GM18867 (cell line): ENCODE data around the gene MYH13.

Source experiments
- ATAC-seq: cut with Tn5 transposase; IDR thresholded peaks from one replicate; pipeline ENCODE4 v1.9.1; 2021; ENCODE audit warnings: mild to moderate bottlenecking, moderate library complexity; ENCODE audit not compliant: unreplicated experiment

MYH13 gene

GRCh38 chr17:10349403-10349802 lies 23.4 kb downstream of the MYH13 start:
- ATAC-seq: no peak

- no peak for ATAC-seq
Observed at GRCh38 chr17:10344816-10345215, 28.0 kb downstream of the MYH13 start.

- ATAC-seq: no peak
Observed at GRCh38 chr17:10339051-10339450, 33.8 kb downstream of the MYH13 start.

GRCh38 chr17:10337976-10338375 lies 34.8 kb downstream of the MYH13 start:
- ATAC-seq: no peak

- ATAC-seq: no peak
Observed at GRCh38 chr17:10337136-10337535, 35.7 kb downstream of the MYH13 start.

- ATAC-seq: no peak
Observed at GRCh38 chr17:10336393-10336792, 36.4 kb downstream of the MYH13 start.

- ATAC-seq: no peak
Observed at GRCh38 chr17:10332515-10332914, 40.3 kb downstream of the MYH13 start.

- ATAC-seq: no peak
Observed at GRCh38 chr17:10328971-10329923, 43.6 kb downstream of the MYH13 start.

GRCh38 chr17:10328206-10328605 lies 44.6 kb downstream of the MYH13 start:
- ATAC-seq: no peak

GRCh38 chr17:10327640-10328039 lies 45.2 kb downstream of the MYH13 start:
- no peak for ATAC-seq

GRCh38 chr17:10325031-10325695 lies 47.6 kb downstream of the MYH13 start:
- no peak for ATAC-seq

GRCh38 chr17:10323812-10324610 lies 48.8 kb downstream of the MYH13 start:
- ATAC-seq: no peak

- no peak for ATAC-seq
Observed at GRCh38 chr17:10318535-10318934, 54.3 kb downstream of the MYH13 start.

GRCh38 chr17:10317543-10317834 lies 55.3 kb downstream of the MYH13 start:
- no peak for ATAC-seq

- no peak for ATAC-seq
Observed at GRCh38 chr17:10316801-10317542, 55.8 kb downstream of the MYH13 start.

GRCh38 chr17:10314329-10314728 lies 58.5 kb downstream of the MYH13 start:
- ATAC-seq: no peak

- ATAC-seq: no peak
Observed at GRCh38 chr17:10313037-10313672, 59.7 kb downstream of the MYH13 start.

GRCh38 chr17:10311131-10311530 lies 61.7 kb downstream of the MYH13 start:
- ATAC-seq: no peak

GRCh38 chr17:10309003-10309974 lies 63.5 kb downstream of the MYH13 start:
- ATAC-seq: no peak
